GM19023 (cell line): ENCODE measurements around the gene NME9.

Experiments
- ATAC-seq: cut with Tn5 transposase; IDR thresholded peaks from one replicate; pipeline ENCODE4 v1.9.1; 2021; ENCODE audit warnings: mild to moderate bottlenecking, moderate library complexity; ENCODE audit not compliant: unreplicated experiment

Gene NME9

DNA sequence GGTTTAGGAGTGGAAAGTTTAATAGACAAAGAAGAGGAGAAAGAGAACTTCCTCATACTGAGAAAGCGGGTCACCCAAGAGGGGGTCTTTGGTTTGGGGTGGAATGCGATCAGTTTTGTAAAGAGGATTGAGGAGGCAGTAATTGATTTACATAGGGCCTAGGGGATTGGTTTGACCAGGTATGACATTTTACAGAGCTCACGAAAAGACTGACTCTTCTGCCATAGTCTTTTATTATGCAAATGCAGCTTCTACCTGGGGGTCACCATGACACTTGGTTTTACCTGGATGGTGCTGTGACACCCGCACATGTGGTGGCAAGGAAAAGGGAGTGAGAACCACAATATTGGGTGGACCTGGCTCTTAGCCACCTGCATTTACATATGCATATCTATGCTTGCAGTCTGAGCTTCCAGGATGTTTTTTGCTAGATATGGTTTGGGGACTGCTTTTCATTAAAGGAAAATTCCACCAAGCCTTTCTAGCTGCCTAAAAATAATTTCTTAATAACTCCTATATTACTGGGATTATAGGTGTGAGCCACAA lies 6.9 kb upstream of the NME9 start:
- no peak for ATAC-seq

DNA sequence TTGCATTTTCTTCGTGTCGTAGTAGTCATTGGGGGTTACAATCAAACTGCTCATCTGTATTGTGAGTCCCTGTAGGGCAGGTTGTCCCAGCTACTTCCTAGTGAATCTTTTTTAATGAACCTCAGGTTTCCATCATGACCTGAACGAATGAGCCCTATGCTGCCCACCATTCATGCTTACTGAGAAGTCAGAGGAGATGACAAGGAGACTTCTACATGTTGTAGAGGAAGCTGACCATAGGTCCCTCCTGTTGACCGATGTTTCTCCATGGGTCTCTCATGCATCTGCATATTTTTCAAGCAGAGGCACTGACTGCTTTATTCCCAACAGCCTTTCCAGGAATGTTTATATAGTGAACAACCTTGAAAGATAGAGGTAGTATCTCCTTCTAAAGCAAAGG lies 5.0 kb upstream of the NME9 start:
- no peak for ATAC-seq

DNA sequence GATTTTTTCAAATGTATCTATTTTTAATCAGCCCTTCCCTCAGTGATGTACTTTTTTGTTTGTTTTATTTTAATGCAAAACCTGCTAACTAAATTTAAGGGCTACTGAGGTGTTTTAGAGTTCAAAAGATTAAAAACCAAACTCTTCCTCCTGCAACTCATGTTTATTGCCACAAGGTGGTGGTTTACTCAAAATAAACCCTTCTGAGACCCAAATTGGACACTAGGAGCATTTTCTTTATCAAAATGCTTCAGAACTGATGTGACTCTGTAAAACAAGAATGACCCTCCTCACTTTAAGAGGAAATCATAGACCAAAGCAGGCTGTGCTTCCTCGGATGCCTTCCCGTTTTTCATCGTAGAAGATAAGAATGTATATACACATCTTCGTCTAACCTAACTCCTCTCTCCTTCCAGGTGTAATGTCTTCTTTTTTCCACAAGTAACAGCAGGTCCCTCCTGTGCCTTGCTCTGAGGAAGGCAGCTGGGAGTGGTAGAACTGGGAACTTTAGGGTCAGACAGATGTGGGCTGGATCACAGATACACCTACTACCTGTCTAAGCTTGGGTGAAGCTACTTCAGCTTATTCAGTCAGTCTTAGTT lies 2.9 kb upstream of the NME9 start:
- ATAC-seq = no peak

DNA sequence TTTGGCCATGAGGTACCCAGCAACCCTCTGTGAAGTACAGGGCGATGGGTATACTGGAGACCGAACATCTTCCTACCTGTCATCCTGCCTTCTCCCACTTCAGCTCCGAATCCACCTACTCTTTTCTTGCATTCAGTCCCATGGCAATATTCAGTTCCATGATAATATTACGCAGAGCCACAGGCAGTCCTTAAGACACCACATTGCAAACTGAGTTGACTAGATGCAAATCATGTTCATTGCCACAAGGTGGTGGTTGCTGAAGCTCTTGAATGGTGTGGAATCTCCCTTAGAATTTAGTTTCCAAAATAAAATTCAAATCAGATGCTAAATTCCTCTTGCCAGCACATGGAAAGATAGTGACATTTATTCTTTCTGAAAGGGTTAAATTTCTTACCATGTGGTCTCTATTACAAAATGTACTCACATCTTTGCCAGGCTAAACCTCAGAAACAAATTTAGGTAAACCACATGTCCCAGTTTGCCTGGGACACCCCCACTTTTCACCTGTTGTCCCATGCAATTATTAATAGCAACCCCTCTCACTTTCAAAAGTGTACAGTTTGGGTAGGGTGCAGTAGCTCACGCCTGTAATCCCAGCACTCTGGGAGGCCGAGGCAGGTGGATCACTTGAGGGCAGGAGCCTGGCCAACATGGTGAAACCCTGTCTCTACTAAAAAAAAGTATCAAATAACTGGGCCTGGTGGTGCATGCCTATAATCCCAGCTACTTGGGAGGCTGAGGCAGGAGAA lies 1.7 kb upstream of the NME9 start:
- no peak for ATAC-seq

DNA sequence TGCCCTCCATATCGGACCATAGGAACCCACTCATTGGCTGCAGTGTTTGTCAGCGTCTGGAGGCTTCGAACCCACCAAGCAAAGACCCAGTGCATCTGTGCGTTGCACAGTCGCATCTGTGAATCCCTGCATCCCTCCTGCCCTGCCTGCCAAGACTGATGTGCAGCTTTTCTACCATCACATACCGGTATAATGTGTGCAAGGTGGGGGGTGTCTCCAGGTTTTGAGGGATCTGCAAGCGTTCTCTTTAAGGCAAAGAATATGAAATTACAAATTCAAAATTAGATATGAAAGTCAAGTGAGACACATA lies 288 bp upstream of the NME9 start:
- ATAC-seq = no peak

DNA sequence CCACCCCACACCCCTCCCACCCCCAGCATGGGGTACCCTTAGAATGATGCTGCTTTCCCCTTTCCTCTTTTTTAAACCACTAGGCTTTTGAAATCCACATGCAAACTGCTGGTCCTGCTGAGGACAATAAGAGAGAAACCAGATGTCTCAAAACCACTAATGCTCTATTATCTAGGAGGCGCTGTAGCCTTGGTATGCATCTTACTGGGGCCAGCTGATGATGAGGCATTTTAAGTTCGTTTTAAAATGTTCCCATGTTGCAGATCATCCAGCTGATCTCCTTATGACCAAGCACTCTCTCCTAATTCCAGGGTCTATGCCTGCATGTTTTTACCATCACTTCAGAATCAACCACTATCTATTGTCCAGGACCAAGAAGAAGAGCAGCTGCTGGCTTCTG lies 1.3 kb downstream of the NME9 start:
- ATAC-seq = no peak

DNA sequence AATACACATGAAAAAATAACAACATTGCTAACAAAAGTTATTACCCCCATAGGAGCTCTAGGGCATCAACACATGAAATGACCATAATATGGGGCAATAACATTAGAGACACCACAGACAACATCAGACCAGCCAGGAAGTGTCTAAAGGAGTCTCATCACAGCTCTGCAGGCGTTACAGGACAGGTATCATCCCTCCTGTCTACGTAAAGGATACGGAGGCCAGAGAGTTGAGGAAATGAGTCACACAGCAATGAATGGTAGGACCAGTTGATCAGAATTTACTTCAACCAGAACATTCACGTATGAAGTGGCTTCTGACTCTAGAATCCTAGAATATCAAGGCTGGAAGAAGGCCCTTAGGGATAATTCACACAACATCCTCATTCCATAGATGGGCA lies 1.8 kb downstream of the NME9 start:
- ATAC-seq = no peak

DNA sequence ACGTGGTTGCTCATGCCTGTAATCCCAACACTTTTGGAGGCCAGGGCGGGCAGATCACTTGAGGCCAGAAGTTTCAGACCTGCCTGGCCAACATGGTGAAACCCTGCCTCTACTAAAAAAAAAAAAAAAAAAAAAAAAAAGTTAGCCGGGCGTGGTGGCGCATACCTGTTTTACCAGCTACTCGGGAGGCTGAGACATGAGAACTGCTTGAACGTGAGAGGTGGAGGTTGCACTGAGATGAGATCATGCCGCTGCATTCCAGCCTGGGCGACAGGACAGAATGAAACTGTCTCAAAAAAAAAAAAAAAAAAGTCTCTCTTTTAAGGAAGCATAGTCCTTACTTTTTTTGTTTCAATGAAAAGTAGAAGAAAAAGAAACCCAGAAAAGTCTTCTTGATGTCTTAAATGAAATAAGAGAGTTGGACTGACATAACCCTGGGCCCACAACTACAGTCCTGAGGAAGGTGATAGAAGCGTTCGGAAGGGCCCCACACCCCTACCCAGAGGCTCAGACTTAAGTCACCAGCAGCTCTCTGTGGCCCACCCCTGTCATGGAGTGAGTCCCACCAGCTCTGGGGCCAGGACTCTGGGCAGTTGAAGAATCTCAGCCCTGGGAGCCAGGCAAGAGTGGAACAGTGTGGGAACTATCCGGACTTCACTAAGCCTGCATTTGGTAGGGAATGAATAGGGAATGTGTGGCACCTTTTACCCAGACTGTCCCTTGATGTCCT lies 2.6 kb downstream of the NME9 start:
- no peak for ATAC-seq

DNA sequence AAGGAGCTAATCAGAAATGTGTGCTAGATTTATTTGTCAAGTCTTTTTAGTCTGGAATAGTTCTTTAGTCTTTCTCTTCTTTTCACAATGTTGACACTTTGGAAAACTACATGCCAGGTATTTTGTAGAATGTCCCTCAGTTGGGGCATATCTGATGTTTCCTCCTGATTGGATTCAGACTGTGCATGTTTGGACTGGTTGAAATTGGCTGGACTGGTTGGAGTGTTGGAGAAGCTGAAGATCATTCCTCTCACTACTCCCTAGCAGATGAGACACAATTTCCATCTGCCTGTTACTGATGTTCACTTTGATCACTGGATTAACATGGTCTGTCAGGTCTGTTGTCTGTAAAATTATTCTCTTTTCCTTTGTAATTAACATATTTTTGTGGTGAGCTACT lies 3.7 kb downstream of the NME9 start:
- no peak for ATAC-seq

DNA sequence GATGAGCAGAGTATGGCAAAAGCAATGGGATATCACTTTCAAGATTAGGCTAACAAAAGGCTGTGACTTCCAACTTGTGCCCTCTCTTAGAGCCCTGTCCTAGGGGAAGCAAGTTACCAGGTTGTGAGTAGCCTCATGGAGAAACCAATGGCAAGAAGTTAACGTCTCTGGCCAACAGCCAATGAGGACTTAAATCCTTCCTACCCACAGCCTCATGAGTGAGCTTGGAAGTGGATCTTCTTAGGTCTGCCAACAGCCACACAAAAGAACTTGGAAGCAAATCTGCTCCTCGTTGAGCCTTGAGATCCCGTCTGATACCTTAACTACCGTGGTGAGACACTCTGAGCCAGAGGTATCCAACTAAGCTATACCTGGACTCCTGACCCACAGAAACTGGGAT lies 5.7 kb downstream of the NME9 start:
- ATAC-seq = no peak

DNA sequence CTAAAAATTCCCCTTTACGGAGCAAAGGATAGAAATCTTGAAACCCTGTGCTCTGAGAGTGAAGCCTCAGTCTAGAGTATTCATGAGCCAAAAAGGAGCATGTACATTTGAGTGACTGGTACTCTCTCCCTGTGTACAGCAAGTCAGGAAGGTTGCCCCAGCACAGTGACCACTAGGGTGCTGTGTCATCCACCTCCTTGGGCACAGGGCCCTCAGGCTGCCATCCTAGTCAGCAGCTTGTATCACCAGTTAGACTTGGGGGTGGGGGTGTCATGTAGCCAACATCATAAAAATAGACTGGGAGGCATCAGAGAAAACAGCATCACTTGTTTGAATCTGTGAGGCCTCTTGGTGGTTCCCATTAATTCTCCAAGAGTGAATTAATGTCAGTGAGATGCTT lies 12.0 kb downstream of the NME9 start:
- ATAC-seq = no peak

DNA sequence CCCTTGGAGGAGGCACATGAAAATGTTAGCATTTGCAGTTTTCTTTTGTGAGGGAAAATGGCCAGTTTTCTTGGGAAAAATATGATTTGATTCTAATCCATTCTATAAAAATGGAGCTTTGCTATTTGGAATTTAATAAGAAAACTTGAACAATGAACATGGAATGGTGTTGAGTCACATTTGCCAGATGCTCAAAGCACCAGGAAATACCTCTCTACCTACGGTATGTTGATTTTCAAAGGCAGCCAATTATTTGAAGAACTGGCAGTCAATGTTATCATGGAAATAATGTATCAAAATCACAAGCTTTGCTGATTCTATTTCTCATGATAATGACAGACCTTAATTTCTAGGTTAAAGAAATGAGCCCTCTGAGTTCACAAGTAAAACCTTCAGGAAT lies 14.9 kb downstream of the NME9 start:
- ATAC-seq = no peak

DNA sequence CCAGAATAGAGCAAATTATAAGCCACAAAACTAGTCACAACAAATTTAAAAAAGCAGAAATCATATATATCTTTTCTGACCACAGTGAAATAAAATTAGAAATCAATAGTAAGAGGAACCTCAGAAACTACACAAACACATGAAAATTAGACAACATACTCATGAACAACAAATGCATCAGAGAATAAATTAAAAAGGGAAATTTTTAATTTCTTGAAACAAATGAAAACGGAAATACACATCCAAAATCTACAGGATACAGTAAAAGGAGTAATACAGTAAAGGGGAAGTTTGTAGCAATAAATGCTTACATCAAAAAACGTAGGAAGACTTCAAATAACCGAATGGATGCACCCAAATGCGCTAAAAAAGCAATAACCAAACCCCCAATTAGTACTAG lies 19.2 kb downstream of the NME9 start:
- no peak for ATAC-seq

DNA sequence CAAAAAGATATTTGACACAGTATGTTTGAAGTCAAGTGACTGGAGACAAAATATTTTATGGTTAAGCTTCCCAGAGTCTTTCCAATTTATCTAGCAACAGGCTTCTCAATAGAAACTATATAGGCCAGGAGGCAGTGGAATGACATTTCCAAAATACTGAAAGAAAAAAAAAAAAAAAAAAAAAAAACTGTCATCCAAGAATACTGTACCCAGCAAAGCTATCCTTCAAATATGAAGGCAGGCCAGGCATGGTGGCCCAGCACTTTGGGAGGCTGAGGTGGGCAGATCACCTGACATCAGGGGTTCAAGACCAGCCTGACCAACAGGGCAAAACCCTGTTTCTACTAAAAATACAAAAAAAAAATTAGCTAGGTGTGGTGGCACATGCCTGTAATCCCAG lies 20.9 kb downstream of the NME9 start:
- no peak for ATAC-seq

DNA sequence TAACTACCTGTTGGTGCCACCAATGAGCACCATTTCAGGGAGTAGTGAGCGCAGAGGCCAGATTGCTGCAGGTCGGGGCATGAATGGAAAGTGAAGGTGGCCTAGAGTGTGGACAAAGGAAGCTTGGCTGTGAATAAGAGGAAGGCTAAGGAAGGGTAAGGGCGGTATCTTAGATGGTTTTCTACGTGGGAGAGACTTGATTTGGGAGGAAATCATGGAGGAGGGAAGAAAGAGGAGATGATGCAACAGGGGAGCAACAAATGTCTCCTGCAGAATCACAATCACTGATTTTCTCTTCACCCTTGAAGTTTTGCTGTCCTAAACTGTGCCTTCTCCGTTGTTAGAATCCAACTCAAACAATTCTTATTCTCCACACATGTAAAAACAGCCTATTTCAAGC lies 21.8 kb downstream of the NME9 start:
- no peak for ATAC-seq

DNA sequence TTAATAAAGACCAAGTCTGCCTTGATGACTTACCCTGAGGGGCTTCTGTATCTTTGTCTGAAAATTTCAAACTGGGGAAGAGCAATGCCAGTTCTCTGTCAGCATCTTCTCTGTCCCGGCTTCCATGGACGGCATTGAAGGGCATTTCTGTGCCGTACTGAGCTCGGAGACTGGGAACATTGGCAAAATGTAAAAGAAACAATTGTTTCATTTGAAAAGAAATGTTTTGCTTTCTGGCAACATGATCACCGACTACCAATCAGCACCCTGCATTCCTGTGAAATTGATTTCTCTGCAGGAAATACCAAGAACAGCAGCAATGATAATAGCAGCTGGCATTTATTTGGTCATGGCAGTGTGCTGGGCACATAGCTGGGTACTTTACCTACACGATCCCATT lies 26.2 kb downstream of the NME9 start:
- no peak for ATAC-seq

DNA sequence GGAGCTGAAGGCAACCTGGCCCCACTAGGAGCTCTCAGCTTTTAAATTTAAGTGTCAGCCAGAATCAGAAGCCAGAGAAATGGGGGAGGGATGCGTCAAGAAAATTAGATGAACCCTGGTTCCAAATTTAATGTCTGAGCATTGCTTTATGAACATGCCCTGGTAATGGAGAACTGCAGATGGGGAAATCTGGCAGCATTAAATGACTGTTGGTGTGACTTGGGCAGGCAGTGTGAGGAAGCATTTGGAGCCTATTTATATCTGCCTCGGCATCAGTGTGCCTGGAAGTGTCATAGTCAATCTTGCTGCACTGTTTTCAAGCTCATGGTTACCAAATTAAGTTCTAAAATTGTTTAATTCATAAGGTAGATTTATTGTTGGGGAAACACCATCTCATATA lies 29.0 kb downstream of the NME9 start:
- ATAC-seq = no peak

DNA sequence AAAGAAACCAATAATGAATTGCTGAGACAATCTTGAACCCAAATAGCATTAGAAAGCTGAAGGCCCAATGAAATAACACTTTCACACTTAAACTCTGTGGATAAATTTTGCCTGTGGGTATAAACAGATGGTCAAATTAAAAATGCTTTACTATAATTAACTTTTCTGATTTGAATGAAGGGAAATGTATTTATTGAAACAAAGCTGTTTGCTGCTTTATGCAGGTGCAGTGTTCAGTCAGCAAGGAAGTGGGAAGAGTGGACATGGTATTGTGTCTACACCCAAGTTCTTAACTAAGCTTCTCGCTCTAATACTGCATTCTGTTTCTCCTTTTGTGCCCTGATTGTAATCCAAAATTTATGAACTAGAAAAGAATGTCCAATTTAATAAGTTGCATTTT lies 31.8 kb downstream of the NME9 start:
- no peak for ATAC-seq

DNA sequence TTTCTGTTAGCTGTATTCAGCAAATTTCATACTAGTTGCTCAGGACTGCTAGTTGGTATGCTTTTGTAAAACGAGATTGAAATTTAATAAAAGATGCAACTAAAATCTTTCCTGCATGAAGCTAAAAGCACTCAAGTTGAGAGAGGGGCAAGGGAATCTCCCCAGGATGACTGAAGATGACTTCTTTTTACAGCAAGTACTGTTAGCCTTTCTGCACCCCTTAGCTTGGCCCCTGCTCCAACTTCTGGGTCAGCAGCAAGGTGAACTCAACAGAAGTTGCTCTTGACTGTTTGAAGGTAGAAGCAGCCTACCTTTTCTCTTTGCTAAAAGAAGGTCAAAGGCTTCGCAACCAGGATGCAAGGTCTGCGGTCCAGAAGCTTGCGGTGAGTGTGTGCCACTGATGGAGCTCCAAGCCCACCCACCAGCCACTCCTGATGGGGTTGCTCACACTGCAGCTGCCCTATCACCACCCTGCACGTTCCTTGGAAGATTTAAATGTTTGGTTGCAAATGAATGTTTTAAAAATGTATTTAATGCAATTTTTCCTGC lies 32.5 kb downstream of the NME9 start:
- no peak for ATAC-seq

DNA sequence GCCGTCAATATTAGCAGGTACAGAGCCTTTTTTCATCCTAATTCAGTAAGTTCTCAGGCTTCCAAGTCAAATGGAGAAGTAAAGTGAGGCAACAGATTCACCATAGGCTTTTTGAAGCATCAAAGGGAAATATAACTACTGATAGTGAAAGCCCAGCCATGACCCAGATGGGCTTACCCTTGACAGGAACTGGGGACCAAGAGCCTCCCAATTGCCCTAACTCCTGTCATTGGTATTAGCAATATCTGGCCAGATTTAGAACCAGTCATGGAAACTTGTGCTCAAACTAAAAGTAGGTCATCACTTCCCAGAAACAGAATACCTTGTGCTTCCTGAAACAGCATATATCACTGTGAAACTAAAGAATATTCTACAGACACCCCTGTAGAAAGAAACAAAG lies 33.0 kb downstream of the NME9 start:
- ATAC-seq = no peak

DNA sequence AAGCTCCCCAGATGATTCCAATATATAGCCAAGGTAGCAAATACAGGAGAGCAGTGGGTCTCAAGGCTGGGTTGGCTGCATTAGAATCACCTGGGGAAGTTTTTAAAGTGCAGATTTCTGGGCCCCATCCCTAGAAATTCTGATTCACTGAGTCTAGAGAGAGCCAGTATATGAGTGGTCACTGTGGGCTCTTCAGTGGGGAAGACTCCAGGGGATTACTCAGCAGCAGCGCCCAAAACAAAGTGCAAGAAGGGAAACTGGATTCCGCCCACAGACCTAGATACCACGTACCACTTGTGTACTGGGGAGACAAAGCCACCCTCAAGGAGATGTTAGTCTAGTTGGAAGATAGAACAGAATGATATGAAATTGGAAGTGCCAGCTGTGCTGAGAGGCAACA lies 40.0 kb downstream of the NME9 start:
- no peak for ATAC-seq

DNA sequence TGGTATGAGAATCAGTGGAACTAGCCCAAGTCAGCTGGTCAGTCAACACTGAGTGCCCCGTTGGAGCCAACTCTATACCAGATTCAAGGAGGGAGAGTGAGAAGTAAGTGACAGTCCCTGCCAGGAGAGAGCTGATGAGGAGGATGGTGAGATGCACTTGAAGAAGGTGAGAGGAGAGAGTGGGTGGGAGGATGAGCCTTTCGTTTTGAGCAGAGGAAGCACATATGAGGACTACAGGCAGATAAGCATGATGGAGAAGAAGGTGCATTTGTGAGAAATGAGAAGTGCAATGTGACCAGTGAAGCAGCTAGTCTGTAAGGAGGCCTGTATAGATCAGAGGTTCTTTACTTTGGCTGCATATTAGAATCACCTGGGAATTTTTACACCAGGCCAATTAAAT lies 40.4 kb downstream of the NME9 start:
- ATAC-seq = no peak
